GM19239 (cell line): ENCODE results near the gene ZNF85.
"Not testable (repeated sequence)": the region's sequence is repeated elsewhere in the genome, so short reads cannot be mapped to it uniquely, and the experiment has no call there.

Experiments
- DNase-seq: peaks from one replicate; pipeline ENCODE4 v3.0.0; 2011; ENCODE audit warnings: low spot score; ENCODE audit not compliant: insufficient read length
- FAIRE-seq: peaks from 2 replicates; lab custom pipeline; 2011; peaks lifted over from hg19 to GRCh38; lab: Jason Lieb, UNC

ZNF85 gene

GRCh38 chr19:20923077-20923871 is at the start of gene ZNF85:
Gene ZNF85 (plus strand): TSS chr19:20923251. CDS start chr19:20923401, 150 bp downstream.
- FAIRE-seq, result peak; percentile 95
- DNase-seq, result peak; percentile 56

DNA sequence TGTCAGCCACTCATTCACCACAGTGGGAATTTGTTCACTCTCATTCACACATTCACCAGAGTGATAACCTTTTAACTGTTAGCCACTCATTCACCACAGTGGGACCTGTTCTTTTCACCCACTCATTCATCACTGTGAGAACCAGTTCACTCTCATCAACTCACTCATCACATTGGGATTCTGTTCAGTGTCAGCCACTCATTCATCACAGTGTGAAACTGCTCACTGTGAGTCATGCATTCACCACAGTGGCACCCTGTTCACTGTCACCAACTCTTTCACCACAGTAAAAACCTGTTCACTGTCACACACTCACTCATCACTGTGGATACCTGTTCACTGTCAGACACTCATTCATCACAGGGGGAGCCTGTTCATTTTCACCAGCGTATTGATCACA is 43.5 kb upstream of the ZNF85 start:
- FAIRE-seq (no peak), DNase-seq (no peak)

DNA sequence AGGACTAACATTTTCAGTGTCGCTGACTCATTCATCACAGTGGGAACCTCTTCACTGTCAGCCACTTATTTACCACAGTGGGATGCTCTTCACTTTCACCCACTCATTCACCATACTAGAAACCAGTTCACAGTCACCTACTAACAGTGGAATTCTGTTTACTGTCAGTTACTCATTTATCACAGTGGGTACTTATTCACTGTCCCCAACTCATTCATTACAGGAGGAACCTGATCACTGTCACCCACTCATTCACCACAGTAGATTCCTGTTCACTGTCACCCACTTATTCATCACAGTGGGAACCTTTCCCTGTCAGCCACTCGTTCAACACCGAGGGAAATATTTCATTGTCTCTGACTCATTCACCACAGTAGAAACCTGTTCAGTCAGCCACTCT is 10.1 kb upstream of the ZNF85 start:
- DNase-seq (no peak), FAIRE-seq (no peak)

- DNase-seq (no peak), FAIRE-seq (no peak)
Measured at GRCh38 chr19:20925481-20925880, 2.4 kb downstream of the ZNF85 start.

- FAIRE-seq (no peak), DNase-seq (no peak)
Measured at GRCh38 chr19:20926796-20927195, 3.7 kb downstream of the ZNF85 start.

GRCh38 chr19:20928371-20928770 is 5.3 kb downstream of the ZNF85 start:
- DNase-seq (no peak), FAIRE-seq (no peak)

DNA sequence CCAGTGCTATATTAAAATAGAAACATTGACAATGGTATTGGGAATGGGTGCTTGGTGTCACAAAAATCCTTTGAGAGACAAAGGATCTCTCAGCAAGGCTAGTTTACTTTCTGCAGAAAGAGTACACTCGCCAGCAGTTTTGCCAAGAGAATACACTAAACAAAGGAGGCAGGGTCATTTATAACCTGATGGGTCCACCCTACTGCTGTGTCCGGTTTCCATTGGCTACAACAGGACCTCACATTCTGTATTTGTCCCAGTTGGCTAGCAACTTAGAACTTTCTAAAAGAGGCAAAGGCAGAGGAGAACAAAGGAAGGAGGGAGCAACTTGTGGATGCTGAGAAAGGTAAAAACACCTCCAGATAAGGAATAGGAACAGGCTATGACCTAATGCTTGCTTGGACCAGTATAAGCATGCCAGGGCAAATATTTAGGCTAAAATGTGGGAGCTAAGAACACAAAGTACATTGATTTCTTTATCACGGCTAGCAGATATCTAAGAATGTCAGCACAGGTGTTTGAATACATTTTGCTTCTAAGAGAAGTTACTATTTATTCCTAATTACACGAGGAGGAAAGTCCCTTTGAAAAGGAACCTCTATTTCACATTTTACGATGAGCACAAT is 13.4 kb downstream of the ZNF85 start:
- not testable (repeated sequence) for FAIRE-seq

GRCh38 chr19:20952561-20953095 is 29.6 kb downstream of the ZNF85 start:
- DNase-seq, FAIRE-seq: not testable (repeated sequence)

More for the DNA sequence above, 13.4 kb downstream of the ZNF85 start:
- DNase-seq, result not testable (repeated sequence)

GRCh38 chr19:20964798-20965197 is 41.7 kb downstream of the ZNF85 start:
- DNase-seq, result no peak
- no peak for FAIRE-seq

DNA sequence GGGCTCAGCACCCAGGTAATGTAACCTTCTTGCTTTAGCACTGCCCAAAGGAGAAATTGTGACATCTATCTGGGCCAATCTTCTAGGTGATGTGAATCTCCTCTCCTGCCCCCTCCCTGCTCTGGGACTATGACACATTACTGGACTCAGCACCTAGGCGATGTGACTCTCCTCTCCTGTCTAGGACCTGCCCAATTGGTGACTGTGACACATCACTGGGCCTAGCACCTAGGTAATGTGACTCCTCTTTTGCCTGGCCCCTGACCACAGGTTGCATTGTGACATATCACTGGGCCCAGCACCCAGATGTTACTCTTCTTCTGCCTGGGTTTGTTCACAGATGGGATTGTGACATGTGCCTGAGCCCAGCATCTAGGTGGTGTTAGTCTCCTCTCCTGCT is 45.0 kb downstream of the ZNF85 start:
- DNase-seq, result no peak
- FAIRE-seq, result no peak

DNA sequence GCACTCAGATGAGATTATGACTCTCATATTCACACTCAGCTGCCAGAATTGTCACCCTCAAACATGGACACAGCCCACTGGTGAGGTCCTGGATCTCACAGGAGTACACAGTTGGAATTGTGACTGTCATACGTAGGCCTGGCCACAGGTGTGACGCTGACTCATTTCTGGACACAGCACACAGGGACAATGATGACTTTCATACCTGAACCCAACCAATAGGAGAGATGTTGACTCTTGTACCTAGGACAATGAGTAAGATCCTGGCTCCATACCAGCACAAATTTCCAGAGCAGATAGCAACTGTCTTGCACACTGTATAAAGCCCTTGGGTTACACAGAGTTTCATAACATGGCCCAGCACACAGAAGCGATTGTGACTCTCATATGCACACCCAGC is 46.4 kb downstream of the ZNF85 start:
- FAIRE-seq (no peak), DNase-seq (no peak)

DNA sequence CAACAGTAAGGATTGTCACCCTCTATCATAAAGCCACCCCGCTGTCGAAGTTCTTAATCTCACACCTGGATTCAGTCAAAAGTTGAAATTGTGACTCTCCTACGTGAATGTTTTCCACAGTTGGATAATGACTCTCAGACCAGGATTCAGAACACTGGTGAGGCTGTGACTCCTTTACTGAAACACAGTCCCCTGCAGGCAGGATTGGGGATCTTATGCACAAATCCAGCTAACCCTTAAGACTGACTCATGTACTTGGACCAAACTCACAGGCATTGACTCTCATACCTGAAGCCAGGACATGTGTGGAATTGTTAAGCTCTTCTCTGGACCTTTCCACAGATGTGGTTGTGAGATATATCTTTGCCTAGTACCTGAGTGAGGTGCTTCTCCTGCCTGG is 46.8 kb downstream of the ZNF85 start:
- FAIRE-seq (no peak), DNase-seq (no peak)

- not testable (repeated sequence) for DNase-seq, FAIRE-seq
Measured at GRCh38 chr19:20992788-20993187, 69.7 kb downstream of the ZNF85 start.

DNA sequence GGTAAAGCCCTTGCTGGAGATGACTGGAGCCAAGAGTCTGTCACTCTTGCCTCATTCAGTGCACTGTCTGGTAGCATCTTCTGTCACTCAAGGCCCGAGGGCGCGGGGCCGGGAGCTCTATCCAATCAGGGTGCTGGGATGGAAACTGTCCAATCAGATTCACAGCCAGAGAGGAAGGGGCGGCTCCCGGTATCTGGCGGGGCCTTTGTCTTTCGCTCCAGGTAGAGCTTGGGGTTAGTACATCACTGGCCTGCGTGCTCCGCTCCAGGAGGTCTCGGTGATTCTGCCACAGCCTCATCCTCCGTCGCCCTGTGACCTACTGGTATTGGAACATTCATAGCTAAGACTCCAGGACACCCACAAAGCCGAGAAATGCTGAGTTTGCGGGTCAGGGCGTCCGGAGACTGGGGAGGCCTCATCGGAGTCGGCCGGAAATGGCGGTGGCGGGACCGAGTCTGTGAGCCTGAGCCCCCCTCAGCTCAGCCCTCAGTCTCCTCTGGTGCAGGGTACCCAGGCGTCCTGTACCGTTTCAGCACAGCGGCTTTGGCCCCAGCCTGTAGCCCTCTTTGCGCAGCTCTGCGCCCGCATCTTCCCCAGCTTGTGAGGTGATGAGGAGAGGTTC is 76.8 kb downstream of the ZNF85 start:
- peak; percentile 32 for DNase-seq
- FAIRE-seq, result no peak
